ENCODE data around the gene ST6GALNAC3.

ST6GALNAC3 gene

DNA sequence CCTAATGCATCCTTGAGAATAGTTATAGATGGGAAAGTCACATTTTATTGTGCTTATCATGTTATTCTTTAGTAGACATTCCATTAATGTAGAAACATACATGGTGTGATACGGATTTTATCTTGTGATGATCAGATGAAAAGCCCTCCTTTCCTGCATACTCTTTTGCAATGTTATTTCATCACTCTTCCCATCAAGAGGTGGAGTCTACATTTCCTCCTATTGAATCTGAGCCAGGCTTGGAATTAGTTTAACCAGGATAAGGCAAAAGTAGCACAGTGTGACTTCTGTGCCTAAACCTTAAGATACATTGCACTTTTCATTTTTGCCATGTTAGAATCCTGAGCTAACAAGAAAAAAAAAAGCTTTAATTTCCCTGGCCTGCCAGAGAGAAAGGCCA, 399.0 kb downstream of the ST6GALNAC3 start:
- no peaks in the 10 kb centered on the region for H3K36me3 ChIP-seq (ENCODE audit: insufficient read depth, low read length)
- H4K20me1 ChIP-seq (ENCODE audit: insufficient read depth, low read length, poor library complexity, severe bottlenecking): no peaks in the 10 kb centered on the region
- H3K4me2 ChIP-seq (ENCODE audit: low read depth, low read length, poor library complexity, severe bottlenecking): no peak overlapping the region
- H2AFZ ChIP-seq (ENCODE audit: low read length): no peak overlapping the region
- H3K4me3 ChIP-seq (ENCODE audit: low read length, poor library complexity, severe bottlenecking): no peak overlapping the region
- TF ChIP-seq CTCF (conservative IDR thresholded peaks at IDR 0.05; ENCODE audit: low read length): no peak
- no peak for TF ChIP-seq EZH2phosphoT487 (IDR thresholded peaks at IDR 0.05; ENCODE audit: borderline replicate concordance)
- H3F3A ChIP-seq (ENCODE audit: low read depth): no peaks in the 10 kb centered on the region
- H3K9me3 ChIP-seq (ENCODE audit: insufficient read depth, low read depth, low read length): no peaks in the 10 kb centered on the region
- H3K27me3 ChIP-seq (ENCODE audit: insufficient read depth, low read length, poor library complexity, severe bottlenecking): no peaks in the 10 kb centered on the region
- H3K4me1 ChIP-seq (ENCODE audit: insufficient read depth, low read length, poor library complexity, severe bottlenecking): no peaks in the 10 kb centered on the region
- H3K79me2 ChIP-seq (ENCODE audit: insufficient read depth, low read length): no peaks in the 10 kb centered on the region
- no peaks in the 10 kb centered on the region for H3K9me2 ChIP-seq (replicated peaks; ENCODE audit: low read depth, low read length)
- H3K9ac ChIP-seq (ENCODE audit: low read depth, low read length, poor library complexity, severe bottlenecking): no peak overlapping the region

DNA sequence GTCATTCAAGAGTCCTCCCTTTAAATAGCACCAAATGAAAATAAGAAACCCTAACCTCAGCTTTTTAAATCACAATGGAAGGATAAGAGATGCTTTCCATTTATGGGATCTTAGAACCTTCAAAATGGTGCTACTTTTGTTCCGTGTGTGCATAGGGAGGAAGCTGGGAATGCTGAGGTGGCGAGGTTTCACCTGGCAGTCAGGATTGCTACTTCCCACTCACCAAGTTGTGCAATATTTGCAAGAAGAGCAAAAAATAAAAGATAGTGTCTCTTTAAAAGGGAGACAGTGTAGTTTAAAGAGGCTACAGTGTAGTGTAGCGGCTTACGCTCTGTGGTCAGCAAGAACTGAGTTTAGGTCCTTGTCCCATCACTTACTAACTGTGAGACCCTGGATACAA, 400.4 kb downstream of the ST6GALNAC3 start:
- no peaks in the 10 kb centered on the region for H3K4me1 ChIP-seq (ENCODE audit: insufficient read depth, low read length, poor library complexity, severe bottlenecking)
- TF ChIP-seq CTCF (conservative IDR thresholded peaks at IDR 0.05; ENCODE audit: low read length) (no peak), EZH2phosphoT487 (IDR thresholded peaks at IDR 0.05; ENCODE audit: borderline replicate concordance) (no peak)
- H3K79me2 ChIP-seq (ENCODE audit: insufficient read depth, low read length): no peaks in the 10 kb centered on the region
- H4K20me1 ChIP-seq (ENCODE audit: insufficient read depth, low read length, poor library complexity, severe bottlenecking): no peaks in the 10 kb centered on the region
- H3K9me2 ChIP-seq (replicated peaks; ENCODE audit: low read depth, low read length): no peaks in the 10 kb centered on the region
- no peak overlapping the region for H3K4me2 ChIP-seq (ENCODE audit: low read depth, low read length, poor library complexity, severe bottlenecking)
- H3K27me3 ChIP-seq (ENCODE audit: insufficient read depth, low read length, poor library complexity, severe bottlenecking): no peaks in the 10 kb centered on the region
- no peak overlapping the region for H3K4me3 ChIP-seq (ENCODE audit: low read length, poor library complexity, severe bottlenecking)
- no peaks in the 10 kb centered on the region for H3F3A ChIP-seq (ENCODE audit: low read depth)
- no peak overlapping the region for H3K9ac ChIP-seq (ENCODE audit: low read depth, low read length, poor library complexity, severe bottlenecking)
- H3K9me3 ChIP-seq (ENCODE audit: insufficient read depth, low read depth, low read length): no peaks in the 10 kb centered on the region
- H2AFZ ChIP-seq (ENCODE audit: low read length): no peak overlapping the region
- no peaks in the 10 kb centered on the region for H3K36me3 ChIP-seq (ENCODE audit: insufficient read depth, low read length)

GRCh38 chr1:76477156-76477555, 402.6 kb downstream of the ST6GALNAC3 start:
- Histone ChIP-seq H3F3A (ENCODE audit: low read depth) (no peaks in the 10 kb centered on the region), H3K9ac (ENCODE audit: low read depth, low read length, poor library complexity, severe bottlenecking) (no peak overlapping the region), H3K4me1 (ENCODE audit: insufficient read depth, low read length, poor library complexity, severe bottlenecking) (no peaks in the 10 kb centered on the region), H3K9me3 (ENCODE audit: insufficient read depth, low read depth, low read length) (no peaks in the 10 kb centered on the region), H3K79me2 (ENCODE audit: insufficient read depth, low read length) (no peaks in the 10 kb centered on the region), H4K20me1 (ENCODE audit: insufficient read depth, low read length, poor library complexity, severe bottlenecking) (no peaks in the 10 kb centered on the region), H3K9me2 (replicated peaks; ENCODE audit: low read depth, low read length) (no peaks in the 10 kb centered on the region), H3K4me2 (ENCODE audit: low read depth, low read length, poor library complexity, severe bottlenecking) (no peak overlapping the region), H3K27me3 (ENCODE audit: insufficient read depth, low read length, poor library complexity, severe bottlenecking) (no peaks in the 10 kb centered on the region), H3K36me3 (ENCODE audit: insufficient read depth, low read length) (no peaks in the 10 kb centered on the region), H2AFZ (ENCODE audit: low read length) (no peak overlapping the region), H3K4me3 (ENCODE audit: low read length, poor library complexity, severe bottlenecking) (no peak overlapping the region)
- TF ChIP-seq CTCF (conservative IDR thresholded peaks at IDR 0.05; ENCODE audit: low read length): no peak
- no peak for TF ChIP-seq EZH2phosphoT487 (IDR thresholded peaks at IDR 0.05; ENCODE audit: borderline replicate concordance)

Data from Loucy (cell line).